Measurements from ENCODE around the gene NGB.

- TF ChIP-seq, protein P1, sequence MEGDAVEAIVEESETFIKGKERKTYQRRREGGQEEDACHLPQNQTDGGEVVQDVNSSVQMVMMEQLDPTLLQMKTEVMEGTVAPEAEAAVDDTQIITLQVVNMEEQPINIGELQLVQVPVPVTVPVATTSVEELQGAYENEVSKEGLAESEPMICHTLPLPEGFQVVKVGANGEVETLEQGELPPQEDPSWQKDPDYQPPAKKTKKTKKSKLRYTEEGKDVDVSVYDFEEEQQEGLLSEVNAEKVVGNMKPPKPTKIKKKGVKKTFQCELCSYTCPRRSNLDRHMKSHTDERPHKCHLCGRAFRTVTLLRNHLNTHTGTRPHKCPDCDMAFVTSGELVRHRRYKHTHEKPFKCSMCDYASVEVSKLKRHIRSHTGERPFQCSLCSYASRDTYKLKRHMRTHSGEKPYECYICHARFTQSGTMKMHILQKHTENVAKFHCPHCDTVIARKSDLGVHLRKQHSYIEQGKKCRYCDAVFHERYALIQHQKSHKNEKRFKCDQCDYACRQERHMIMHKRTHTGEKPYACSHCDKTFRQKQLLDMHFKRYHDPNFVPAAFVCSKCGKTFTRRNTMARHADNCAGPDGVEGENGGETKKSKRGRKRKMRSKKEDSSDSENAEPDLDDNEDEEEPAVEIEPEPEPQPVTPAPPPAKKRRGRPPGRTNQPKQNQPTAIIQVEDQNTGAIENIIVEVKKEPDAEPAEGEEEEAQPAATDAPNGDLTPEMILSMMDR (IDR thresholded peaks at IDR 0.05), result no peak
- TF ChIP-seq POLR2A (IDR thresholded peaks at IDR 0.05) (no peak), POLR2AphosphoS5 (IDR thresholded peaks at IDR 0.05) (no peak)
Measured at GRCh38 chr14:77268989-77269600, 1.9 kb downstream of the NGB start.

Data from transverse colon (tissue), 4 donors.